Fibroblast of skin of scalp (primary cell): Measurements from ENCODE around the gene CDH2.

ENCODE experiments used
- DNase-seq: peaks from one replicate; pipeline ENCODE4 v3.0.0-alpha.2; 2013

CDH2 gene

DNA sequence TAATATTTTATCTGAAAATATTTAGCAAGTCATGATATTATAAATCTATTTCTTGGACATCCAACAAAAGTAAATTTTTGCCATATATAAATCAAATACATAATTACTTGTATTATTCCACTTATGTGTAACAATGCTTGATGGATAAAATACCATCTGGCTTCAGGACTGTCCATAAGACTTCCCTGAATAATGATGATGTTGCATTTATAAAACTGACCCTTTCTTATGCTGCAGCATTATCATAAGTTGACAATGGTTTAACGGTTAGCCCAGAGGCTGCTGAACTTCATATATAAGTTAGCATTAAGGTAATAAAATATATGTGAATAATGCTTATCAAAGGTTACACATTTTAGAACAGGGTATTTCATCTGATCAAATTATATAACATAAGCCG lies 95.4 kb downstream of the CDH2 start:
- no peak for DNase-seq

DNA sequence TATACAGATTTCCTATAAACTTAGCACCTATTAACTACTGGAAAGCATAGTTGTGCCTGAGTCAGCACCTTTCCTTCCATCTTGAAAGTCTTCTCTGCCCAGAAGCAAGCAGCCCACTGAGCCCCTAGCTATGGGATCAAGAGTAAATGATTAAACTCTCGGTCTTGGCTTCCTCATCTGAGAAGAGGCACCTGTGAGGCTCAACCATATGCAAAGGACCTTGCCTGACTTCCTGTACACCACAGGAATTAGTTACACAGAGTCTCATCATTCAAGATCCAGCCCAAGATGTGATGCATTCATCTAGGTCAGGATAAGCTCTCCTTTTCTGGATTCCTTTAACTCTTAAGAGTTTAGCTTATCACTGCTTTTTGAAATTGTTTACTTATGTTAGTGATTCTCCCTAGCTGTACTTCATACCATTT lies 96.0 kb downstream of the CDH2 start:
- DNase-seq, result no peak

DNA sequence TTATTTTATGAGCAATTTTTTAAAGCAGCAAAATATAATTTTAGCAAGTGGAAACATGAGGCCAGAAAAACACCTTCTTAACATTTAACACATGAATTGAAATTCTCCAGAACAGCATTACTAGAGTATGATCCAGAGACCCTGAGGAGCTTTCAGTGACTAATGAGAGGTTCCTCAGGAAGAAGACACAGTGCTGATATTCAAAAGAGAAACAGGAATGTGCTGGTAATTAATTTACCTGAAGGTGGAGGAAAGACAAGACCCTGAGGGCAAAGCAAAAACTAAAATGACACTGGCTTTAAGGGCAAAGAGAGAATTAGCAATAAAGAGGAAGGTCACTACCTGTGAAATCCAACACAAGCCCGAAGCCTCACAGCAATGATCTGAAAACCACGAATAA lies 97.0 kb downstream of the CDH2 start:
- DNase-seq, result no peak

DNA sequence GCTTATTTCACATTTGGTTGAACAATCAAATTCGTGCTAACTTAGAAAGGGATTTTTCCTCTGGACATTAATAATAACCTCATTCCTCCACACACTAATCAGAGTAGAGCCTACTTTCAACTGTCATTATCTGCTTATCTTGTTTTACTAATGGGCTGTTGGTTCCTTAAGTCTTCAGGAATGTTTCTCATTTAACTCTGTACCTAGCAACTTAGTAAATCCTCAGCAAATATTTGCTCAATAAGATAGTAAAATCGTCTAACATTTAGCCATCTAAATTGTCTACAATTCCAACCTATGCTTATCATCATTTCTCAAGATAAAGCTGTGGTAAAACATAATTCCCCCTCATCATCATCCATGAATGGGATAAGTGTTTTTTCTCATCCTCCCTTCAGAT lies 98.1 kb downstream of the CDH2 start:
- no peak for DNase-seq

DNA sequence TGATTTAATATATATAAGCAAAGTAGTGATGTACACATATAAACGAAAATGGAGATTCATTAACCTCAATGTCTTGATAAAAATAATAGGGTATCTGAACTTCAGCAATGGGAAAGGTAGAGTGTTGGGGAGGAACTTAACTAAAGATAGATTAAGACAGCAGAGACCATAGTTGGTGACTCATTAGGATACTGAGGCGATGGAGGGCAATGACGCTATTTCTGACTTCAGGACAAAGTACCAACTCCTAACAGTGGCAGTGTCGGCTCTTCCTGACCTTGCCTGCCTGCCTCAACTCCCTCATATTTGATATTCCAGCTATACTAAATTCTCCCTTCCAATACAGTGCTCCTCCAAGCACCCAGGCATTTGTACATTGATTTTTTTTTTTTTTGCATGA lies 98.6 kb downstream of the CDH2 start:
- no peak for DNase-seq

DNA sequence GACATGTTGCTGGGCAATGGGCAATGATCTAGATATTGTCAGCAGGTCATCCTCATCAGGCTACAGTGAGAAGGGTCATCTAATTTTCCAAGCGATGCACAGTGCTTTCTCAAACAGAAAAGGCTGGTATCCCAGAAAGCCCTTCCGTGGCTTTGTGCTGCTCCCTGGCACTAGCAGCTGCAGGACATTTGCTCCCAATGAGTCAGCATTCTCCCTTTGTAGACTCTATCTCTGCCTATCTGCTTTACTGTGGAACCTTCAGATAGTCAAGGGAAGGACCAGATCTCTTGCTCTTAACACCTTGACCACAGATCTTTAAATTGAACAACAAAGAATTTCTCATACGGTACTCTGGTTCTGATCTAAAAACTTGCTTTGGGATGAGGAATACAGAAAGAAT lies 101.4 kb downstream of the CDH2 start:
- DNase-seq, result no peak

DNA sequence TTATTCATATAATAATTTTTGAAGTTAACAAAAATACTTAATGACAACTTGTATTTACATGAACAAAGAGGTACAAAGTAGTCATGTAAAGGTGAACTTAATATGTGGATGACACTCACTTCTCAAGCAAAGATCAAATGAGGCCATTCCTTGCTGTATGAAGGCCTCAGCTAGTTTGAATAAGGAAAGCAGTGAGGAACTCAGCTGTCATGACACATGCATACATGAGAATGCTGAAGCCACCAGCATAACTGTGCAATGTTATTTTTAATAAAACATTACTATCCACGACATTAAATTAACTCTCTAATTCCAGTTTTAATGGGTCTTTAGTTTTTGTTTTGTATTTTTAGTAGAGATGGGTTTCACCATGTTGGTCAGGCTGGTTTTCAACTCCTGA lies 102.9 kb downstream of the CDH2 start:
- no peak for DNase-seq

DNA sequence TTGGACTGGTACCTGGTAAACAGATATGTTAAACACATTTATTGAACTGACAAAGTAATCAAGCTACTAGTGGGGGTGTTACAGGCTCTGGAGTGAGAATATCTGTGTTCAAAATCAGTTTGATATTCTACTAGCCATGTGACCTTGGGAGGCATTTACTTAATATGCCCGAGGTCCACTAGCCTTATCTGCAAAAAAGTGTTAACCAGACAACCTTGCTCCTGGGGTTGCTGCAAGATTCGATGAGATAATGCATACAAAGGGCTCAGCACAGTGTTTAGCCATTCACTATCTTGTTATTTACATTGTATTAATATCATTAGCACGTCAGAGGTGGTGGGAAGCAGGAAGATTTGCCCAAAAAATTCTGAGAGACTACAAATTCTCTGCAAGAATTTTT lies 103.3 kb downstream of the CDH2 start:
- DNase-seq, result no peak

DNA sequence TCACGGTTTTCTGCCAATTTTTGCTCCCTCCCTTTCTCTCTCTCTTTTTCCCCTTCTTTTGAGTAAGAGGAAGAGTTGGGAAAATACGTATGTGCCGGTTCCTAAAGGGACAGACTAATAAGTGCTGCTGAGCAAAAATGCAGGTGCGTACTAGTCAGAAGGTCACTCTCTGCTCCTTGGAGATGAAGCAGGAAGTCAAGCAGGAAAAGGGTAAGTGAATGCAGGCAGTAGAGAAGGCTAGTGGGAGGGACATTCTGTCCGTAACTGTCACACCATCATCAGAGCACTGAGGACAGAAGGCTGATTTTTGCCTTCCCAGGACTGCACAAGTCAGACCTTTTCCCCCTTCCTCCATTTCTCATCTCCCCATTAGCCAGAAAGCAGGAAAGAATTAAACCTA lies 105.7 kb downstream of the CDH2 start:
- no peak for DNase-seq

DNA sequence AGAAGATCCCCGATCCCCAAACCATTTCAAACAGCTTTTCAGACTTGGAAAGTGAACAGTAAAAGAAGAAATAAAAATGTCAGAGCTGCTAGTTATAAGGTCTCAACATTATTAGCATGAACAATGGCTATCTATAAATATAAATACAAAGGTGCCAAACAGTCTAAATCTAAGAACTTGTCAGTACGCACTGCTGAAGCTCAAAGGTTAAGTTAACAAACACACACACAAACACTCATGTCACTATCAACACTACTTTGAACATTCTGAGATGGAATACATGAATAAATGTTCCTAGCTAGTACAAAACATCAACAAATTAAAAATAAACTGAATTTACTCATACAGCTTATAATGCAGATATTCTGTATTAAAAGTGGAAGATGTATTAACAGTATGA lies 108.7 kb downstream of the CDH2 start:
- no peak for DNase-seq

DNA sequence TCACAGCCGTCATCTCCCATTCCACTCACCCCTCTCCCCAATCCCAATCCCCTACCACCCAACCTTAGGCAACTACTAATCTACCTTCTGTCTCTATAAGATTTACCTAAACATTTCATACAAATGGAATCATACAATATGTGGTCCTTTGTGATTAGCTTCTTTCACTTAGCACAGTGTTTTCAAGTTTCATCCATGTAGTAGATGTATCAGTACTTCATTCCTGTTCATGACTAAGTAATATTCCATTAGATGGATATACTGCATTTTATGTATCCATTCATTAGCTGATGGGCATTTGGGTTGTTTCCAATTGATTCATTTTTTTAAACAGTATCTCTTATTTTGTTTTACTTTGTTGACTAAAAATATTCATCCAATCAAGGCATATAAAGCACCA lies 109.6 kb downstream of the CDH2 start:
- DNase-seq, result no peak

DNA sequence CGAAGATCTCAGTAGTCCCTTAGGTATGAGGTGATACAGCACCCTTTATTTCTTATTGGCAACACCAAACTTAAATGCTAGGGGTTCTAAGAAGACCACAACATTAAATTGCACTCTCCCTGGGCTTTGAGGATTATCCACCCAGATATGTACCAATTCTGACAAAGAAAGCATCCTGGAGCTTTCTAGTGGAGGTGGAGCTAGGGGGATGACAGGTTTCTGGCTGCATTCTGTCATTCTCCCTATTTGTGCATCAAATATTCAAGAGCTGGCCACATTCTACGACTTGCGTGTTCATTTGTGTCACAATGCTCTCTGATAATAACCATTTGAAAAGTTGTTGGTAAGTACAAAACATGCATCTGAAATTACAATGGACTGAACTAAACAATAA lies 111.1 kb downstream of the CDH2 start:
- DNase-seq, result no peak

DNA sequence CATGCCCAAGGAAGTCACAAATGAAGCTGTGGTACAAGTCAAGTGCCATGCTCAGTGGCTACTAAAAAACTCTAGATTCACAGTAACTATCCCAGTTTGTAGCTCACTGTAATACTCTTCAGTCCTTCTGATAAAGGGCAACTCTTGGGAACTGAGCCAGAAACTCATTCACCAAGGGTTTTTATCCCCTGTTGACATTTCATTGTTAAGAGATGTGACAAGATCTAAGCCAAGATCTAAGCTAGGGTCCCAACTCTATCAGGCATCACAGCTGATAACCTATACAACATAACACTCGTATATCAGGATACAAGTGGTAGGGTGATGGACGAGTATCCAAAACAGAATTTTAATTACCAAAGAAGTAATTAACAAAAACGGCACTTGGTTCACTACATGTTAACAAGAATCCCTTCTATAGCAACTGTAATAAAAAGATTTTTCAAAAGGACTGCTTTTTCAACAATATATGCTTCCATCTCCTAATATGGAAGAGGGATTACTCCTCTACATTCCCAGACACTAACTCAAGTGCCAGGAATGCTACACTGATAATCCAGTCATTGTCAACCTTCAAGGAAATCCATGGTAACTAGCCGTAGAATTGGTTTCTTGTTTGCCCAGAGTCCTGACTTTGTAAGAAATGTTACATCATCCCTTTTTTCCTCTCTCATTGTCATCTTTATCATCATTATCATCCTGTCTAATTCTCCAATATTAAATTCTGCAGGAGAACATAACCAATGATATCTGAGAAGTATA lies 111.7 kb downstream of the CDH2 start:
- peak; percentile 99 for DNase-seq

DNA sequence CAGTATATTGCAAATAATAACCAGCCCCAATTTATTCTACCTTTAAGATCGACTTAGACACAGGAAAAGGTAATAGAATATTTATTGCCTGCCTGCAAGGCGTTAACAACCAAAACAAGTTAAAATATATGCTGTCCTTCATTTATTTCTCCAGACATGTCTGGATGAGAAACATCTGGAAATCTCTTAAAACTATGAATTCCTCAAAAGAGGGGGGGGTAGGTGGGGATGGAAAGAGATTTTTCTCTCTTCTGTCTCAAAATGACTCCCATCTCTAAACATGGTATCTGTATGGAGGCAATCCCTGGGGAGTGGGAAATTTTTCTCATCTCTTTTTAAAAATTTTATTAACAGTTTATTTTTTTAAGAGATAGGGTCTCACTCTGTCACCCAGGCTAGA lies 113.0 kb downstream of the CDH2 start:
- peak; percentile 85 for DNase-seq

DNA sequence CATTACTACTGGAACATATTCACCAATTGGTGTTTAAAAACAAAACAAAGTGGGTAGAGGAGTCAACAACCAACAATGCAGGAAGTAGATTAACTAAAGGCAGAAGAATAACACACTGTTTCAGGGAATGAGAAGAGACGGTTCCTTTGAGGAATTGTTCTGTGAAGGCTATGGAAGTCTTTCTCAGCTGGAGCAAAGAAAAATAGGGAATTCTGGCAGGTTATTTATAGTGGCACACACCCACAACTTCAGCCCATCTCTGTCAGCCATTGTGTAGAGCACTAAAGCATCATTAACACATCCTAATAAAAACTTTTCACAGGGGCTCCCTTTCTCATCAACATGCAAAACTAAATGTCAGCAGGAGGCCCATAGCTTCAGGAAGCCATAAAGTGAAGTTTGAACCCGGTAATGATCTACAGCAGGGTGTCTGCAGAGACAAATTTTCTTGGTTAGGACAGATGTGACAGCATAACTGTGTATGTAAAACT lies 113.6 kb downstream of the CDH2 start:
- peak; percentile 88 for DNase-seq

DNA sequence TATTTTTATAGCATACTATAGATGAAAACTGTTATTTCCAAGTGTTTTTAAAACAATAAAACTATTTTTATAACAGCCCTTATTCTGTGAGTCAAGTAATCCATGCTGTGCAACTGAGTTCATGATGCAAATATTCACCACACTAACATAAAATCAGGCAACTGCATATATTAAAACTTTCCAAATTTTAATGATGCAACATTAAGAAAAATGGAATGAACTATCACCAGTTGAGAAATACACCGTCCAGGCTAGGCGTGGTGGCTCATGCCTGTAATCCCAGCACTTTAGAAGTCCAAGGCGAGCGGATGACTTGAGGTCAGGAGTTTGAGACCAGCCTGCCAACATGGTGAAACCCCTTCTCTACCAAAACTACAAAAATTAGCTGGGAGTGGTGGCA lies 114.5 kb downstream of the CDH2 start:
- peak; percentile 91 for DNase-seq

DNA sequence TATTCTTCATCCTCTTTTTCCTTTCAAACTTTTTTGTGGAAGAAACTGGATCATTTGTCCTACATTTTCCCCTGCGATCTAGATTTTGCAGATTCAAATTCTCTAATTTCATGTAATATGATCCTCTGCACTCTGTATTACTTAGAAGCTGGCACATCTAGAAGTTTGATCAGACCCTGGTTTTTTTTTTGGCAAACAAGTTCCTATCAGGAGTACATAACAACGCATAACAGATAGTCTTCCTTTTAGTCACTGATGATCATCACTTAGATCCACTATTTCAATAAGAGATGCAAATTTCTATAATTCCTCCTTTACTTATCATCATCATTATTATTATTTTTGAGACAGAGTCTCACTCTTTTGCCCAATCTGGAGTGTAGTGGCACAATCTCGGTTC lies 117.1 kb downstream of the CDH2 start:
- DNase-seq, result no peak

DNA sequence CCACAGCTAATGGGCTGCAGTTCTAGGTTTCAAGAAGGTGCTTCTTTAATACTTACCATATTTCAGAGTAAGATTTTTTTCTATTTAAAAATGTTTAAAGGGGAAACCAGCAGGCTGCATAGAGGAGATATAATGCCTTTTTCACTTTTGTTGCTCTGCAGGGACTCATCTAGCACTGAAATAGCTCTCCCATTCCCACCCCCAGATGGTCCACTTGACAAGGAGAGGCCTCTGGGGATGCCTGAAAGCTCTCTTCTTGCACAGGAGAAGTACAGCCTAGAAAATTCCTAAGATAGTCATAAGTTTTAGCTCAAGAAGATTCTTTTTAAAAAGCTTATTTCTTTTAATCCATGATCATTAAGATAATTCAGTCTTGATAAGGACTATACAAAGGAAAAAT lies 126.4 kb downstream of the CDH2 start:
- DNase-seq, result peak; percentile 46

DNA sequence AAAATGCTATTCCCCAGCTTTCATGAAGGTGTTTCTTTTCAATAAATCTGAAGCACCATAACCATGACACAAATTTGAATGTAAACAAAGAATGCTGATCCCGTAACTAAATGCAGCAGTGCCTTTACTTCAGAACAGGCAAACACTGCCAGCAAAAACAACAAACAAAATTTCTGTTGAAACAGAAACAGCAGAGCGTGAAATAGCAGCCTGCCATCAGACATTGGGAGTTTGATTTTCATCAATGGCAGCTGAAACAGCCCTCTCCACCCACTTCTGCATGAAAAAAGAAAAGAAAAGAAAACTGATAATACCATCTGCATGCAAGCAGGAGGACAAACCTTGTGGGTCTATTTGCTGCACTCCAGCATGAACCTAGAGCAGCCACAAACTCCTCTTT lies 128.3 kb downstream of the CDH2 start:
- DNase-seq, result no peak

DNA sequence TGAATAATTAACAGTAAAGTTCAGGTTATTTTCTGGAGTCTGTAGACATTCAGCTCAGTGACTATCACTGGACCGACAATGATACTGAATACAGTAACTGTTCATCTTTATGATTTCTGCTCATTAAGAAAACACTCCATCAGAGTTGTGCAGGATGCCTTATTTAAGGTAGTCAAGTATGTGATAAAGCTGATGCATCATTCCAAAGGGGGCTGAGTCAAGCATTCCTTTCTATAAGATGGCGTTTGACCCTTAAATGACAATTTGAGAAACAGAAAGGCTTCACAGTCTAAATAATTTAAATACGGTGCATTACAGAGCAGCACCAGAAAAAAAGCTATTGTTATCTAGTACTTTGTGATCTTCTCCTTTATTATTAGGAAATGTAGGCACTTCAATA lies 131.1 kb downstream of the CDH2 start:
- peak; percentile 56 for DNase-seq

DNA sequence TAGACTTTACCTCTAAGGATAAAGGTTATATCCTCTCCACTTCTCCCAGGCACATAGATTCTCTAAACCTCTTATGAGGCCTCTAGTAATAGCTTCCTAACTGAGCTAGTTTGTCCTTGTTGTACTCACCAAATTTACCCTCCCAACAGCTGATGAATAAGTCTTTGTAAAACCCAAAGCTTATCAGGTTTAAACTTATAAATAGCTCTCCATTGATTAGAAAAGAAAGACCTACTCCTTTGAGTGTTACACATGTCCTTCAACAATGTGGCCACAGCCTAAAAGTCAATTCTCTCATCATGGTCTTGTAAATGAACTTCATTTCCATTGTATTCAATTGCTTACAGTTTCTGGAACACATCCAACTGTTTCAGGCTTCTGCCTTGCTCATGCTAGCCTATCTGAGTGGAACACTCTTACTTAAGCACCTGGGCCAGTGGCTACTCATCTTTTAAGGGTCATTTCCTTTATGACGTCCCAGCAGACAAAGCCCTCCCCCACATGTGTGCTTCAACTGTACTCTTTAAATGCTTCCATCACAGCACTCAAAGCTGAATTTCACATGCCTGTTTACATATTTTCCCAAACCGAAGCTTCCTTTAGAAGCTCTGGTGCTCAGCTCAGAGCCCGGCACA lies 131.6 kb downstream of the CDH2 start:
- peak; percentile 47 for DNase-seq

DNA sequence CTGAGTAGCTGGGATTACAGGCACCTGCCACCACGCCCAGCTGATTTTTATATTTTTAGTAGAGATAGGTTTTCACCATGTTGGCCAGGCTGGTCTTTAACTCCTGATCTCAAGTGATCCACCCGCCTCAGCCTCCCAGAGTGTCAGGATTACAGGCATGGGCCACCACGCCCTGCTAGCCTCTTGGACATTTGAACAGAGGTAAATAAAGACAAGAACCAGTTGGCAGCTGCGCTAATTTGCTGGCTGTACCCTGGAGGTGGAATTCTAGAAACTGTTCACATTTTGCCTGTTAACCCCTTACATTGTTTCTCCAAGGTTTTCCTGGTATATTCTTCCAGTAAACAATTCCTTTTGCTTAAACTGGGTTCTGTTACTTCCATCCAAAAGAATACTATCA lies 132.9 kb downstream of the CDH2 start:
- DNase-seq, result no peak

DNA sequence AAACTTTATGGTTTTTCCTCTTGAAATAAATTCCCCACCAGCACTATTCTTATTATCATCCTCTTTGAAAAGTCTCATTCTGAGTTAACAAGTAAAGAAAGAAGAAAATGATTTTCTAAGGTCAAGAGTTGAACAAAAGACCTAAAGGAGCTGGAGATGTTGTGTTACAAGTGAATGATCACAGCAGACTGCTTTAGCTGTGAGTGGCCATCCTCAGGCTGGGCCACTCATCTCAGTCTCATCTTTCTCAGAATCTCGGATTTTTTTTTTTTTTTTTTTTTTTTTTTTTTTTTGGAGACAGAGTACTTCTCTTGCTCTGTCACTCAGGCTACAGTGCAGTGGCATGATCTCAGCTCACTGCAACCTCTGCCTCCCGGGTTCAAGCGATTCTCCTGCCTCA lies 133.3 kb downstream of the CDH2 start:
- no peak for DNase-seq

DNA sequence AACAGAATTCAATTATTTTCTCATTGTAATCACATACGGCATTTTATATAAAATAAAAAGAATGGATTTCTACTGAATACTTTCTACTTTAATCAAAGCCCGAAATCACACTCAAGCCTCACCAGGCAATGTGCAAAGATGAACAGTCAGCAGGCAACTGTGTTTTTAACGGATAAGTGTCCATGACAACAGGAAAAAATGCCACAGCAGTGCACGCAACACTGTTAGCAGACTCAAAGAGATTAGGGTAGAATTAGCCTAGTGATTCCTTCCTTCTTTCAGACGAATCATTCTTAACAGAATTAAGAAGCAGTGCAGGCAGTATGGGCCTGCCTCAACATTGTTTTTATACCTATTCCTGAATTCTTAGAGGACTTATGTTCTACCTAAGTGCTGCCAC lies 135.6 kb downstream of the CDH2 start:
- peak; percentile 71 for DNase-seq

DNA sequence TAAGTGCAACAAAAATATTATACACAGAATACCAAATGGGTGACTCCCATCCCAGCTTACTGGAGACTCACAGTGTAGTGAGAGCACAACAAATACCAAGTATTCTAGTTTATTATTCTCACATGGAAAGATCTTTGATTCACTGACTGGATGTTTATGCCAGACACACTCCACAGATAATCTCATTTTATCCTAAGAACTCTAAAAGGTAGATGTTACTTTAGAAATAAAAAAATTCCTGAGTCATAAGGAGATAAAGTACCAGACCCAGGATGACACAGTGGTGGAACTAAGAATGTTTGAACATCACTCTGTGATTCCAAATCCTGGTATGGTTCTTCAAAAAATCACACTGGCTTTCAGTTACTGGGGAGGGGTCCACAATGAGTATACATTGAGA lies 136.2 kb downstream of the CDH2 start:
- no peak for DNase-seq
